NCI-H774 (cell line): ENCODE results near the gene ETS1.

ENCODE experiments used
- DNase-seq: peaks from one replicate; lab custom pipeline; 2025; lab: John Stamatoyannopoulos, UW

The ETS1 gene

GRCh38 chr11:128517451-128518230, 69.7 kb downstream of the ETS1 start:
- no peak for DNase-seq

GRCh38 chr11:128516886-128517285, 70.5 kb downstream of the ETS1 start:
- DNase-seq: no peak

GRCh38 chr11:128515826-128516778, 71.3 kb downstream of the ETS1 start:
- no peak for DNase-seq

DNA sequence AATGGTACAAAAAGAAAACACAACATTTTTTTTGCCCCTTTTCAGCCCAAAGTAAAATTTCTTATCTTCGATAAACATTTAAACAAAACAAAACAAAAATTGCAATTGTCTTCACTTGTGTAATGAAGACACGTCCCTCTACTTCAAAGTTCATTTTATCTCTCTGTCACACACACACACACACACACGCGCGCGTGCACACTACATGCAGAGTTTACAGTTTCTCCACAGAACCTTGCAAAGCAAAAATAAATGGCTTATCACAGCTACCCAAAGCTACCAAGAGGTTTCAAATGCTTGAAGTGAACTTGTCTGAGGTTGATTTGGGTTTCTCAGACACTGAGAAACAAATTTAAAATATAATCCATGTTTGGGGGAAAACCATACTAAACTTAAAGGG, 72.3 kb downstream of the ETS1 start:
- no peak for DNase-seq

DNA sequence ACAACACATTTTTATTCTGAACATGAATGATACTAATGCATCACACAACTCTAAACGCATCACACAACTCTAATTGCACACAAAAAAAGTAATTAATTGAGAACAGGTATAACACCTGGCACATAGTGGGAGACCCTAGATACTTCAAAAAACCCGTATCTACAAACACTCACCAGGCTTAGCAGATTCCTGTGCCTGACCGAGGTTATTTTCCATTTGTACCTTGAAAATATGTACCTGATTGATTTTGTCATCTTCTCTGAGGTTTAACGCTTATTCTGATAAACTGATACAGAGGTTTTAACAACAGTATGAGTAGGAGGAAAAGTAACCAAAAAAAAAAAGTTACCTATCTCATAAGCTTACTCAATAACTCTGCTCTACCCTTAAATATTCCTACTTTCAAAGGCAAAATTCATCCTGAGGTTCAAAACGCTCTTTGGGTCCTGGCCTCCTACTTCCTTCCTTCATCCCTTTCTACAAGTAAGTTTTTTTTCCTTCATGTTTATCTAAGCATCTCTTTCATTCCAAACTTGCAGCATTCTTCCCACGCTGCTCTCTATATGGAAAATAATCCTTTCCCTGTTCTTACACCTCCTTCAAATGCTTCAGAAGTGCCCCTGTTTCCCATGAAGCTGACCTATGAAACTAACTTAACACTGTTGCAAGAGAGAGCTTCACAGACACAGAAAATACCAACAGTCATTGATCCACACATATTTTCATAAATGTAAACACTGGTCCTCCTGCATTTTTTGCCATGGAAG, 73.3 kb downstream of the ETS1 start:
- DNase-seq: no peak

DNA sequence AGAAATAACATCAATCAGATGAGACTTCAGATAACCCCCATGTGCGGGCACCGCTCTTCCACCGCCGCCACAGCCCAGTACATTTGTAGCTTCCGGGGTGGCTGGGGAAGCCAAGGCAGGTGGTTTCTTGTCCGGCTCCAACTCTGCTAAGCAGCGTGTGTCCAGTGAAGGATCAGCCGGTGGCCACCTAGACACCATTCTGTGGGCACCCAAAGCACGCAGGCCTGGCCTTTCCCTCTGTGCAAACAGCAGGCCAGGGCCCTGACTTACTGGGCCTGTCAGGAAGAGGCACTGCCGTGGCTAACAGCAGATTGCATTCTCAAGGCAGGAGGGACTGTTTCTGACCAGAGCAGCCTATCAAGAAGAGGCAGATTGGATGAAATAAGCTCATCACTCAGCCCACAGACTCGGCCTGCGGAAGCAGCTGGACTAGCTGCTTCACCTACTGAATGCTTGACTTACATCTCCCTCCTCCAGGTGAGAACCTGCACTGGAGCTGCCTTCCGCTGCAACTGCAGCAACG, 74.8 kb downstream of the ETS1 start:
- no peak for DNase-seq

DNA sequence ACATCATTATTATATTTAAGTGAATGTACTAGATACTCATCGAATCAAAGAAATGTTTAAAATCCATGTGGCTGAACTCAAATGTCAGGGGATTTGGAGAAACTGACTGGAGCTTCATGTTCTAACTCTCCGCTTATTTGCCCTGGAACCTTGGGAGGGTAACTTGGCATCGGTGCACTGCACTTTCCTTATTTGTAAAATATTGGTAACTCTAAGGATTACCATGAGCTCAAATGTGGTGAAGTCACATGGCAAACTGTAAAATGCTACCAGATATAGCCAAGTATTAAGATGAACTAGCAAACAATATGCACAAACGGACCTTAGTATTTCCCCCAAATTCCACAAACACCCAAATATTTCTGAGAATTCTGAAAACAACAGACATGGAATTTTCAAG, 75.6 kb downstream of the ETS1 start:
- DNase-seq: no peak

- no peak for DNase-seq
These were observed 77.6 kb downstream of the ETS1 start for GRCh38 chr11:128509621-128510389.

DNA sequence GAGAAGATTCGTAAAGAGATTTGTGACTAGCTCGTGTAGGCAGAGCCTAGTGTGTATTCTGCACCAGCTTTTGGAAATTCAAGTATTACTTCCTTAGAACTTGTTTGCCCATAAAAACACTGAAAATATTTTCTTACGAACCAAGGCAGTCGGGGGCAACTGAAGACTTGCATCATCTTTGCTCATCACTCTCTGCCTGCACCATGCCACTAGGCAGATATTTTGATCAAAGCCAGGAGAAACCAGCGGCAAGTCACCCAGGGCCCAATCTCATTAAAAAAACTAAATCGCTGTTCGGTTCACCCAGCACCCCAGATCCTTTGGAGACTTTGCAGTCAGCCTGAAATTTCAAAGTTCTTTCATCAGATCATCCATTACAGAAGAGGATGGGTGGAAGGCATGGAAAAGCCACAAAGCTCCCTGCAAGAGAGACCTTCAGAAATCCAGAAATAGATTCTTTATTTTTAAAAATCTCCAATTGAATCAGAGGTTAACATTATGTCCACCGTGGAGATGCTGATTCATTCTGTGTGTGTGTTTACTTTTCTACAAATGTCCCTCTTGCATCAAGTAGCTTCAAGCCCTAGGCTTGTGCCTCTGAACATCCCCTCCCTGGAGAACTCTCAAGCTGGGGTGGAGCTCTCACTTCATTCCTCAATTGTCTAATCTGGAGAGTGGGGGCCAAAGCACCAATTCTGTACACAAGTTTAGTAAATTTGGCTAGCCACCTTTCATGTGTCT, 78.4 kb downstream of the ETS1 start:
- DNase-seq: no peak

DNA sequence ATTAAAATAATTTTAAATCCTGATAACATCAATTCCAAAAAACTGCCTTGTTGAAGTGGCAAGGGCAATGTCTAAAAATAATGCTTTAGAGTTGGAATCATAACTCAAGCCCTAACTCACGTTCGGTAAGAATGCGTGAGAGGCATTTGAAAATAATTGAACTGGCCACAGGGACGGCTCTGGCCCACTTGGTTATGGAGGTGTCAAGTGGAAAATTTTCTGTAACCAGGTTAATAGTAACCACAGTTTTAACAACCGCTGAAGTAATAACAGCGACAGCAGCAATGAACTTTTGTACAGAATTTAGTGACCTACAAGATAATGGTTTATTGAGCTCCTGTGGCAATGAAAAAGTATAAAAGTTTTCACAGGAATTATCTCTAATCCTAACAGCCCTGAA, 79.4 kb downstream of the ETS1 start:
- DNase-seq: no peak

- peak; percentile 74 for DNase-seq
These were observed 80.3 kb downstream of the ETS1 start for GRCh38 chr11:128506999-128507611.

GRCh38 chr11:128506356-128506755, 81.0 kb downstream of the ETS1 start:
- no peak for DNase-seq

DNA sequence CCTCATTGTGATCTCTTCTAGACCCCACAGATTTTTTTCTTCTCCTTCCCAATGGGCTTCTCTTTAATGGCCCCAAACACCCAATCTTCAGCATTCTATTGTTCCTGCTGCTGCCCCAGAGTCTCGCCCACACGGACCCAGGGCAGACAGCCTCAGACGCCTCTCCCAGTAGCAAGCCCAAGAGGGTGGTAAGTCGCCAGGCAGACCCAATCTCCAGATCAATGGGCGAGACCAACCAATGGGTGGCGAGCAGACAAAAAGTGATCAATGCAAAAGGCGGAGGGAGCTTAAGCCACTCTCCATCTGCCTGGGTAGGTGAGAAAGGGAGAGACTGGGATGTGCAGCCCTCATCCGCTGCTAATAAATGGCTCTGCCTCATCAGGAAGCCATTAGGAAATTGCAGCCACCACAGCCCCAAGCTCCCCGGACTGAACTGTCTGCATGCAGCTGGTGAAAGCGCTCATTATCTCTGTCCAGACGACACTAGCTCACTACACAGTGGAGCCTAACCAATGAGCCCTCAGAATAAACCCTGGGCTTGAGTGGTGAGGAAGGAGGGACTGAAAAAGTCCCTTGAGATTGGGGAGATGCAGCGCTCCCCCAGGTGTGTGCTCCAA, 81.8 kb downstream of the ETS1 start:
- no peak for DNase-seq

DNA sequence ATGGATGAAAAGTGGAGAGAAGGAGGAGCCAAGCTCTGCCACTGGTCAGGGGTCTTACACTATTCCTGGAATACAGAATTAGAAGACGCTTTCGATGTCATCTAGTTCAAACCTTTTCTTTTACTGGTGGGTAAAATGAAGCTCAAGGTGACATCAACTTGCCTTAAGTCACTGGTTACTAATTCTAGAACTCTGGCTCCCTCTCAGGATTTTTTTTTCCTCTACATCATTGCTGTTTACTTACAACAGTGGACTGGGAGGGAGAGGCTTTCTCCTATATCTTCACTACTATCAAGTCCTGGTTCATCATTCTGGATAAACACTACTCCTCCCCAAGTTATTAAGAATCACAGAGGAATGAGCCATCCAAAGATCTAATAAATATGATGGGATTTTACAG, 82.9 kb downstream of the ETS1 start:
- no peak for DNase-seq

GRCh38 chr11:128503245-128503991, 83.9 kb downstream of the ETS1 start:
- no peak for DNase-seq

- no peak for DNase-seq
These were observed 84.6 kb downstream of the ETS1 start for GRCh38 chr11:128502726-128503125.

DNA sequence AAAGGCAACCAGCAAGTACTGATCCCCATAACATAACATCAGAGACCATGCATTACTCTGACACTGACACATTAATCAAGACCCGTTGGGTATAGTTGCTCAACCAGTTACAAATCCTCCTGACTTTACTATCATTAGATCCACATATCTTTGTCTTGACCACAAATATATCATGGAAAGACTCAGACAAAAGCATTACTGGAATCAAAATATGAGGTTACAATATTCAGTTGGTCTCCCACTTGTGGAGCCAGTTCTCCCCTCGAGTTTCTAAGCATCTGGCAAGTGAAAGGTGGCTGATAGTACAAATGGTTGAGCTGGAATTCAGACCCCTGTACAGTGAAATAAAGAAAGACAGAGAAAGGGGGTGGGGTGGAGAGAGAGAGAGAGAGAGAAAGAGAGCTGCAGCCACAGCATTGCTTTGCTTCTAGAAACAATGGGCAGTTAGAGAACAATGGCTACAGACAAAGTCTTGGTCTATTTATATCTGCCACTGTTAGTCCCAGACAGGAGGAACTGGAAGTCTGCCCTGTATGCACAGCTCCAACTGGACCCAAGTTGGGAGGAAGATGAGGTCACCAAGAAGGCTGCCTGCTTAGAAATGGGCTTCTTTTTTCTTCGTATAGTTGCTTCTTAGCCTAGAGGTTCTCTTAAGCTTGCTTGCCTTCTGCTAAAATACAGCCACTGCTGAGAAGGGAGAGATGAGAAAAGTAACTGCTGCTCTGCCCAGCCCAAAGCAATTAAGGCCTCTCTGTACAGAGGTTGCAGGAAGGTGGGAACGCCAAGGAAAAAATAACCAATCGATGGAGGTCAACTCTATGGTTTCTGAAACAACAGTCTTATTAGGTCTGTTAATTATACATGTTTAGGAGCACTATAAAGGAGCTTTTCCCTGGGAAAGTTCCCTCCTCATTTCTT, 85.5 kb downstream of the ETS1 start:
- DNase-seq: no peak

GRCh38 chr11:128501008-128501407, 86.3 kb downstream of the ETS1 start:
- DNase-seq: no peak
